ENCODE results near the gene CFAP206.

CFAP206 gene, protein sequence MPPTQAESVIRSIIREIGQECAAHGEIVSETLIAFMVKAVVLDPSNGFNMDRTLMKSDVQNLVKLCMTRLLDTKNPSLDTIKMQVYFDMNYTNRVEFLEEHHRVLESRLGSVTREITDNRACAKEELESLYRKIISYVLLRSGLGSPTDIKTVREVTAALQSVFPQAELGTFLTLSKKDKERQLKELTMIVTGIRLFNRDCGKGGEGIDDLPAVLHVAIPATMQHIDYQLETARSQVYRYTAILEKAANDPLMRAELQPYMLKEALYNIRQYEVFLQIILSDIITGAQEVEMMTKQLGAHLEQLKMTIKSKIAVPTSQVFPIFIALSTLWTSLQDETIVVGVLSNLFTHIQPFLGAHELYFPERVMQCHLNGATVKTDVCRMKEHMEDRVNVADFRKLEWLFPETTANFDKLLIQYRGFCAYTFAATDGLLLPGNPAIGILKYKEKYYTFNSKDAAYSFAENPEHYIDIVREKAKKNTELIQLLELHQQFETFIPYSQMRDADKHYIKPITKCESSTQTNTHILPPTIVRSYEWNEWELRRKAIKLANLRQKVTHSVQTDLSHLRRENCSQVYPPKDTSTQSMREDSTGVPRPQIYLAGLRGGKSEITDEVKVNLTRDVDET

DNA sequence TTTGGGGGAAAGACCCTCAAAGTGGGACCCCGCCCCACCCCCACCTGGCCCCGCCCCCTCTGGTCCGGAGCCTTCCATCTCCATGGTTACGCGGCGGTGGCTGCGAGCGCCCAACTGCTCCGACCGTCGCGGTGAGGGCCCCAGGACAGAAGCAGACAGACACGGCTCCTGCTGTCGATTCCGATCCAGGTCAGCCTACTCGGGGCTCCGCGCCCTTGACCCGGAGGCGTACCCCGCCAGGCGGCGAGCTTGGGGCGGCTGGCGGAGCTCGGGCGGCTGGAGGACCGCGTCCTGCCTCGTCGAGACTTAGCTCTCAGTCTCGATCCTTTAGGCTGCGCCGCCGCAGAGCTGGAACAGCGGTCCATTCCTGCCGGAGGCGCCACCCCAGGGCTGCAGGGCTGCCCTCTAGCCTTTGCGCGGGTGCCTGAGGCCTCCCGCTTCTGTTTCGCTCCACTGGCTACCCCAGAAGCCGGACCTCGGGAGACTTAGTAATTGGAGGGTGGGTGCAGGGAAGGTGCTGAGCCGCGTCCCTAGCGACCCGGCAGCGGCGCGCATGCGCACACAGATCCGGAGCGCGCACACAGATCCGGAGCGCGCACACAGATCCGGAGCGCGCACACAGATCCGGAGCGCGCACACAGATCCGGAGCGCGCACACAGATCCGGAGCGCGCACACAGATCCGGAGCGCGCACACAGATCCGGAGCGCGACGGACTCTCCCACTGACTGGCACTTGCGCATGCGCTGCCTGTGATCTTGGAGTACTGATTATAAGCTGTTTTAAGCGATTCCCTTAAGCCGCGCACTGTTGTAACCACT lies at the start of gene CFAP206:
TSS of gene CFAP206 (plus strand) at position 72 of the 820 bp plus-strand sequence. CDS start 1,868 bp downstream, outside the sequence.
- ChIA-PET CTCF (interaction anchor here (0.5 to 1.6 kb wide), 6 partner anchors 15 to 387 kb away, joined by 3 to 6 read pairs (median 4); partner anchors contain the start of gene SMIM8), POLR2A (interaction anchor here (0.7 to 1.7 kb wide), 6 partner anchors 28 to 238 kb away, joined by 3 to 11 read pairs (median 4); partner anchors contain the start of genes ORC3, RARS2, SLC35A1 and SMIM8)
- Histone ChIP-seq H3K36me3 (ENCODE audit: control insufficient read depth in 2 of 2, insufficient read depth in 1 of 2, low read length in 2 of 2) (no peaks in the 10 kb centered on the region), H3K27ac (ENCODE audit: extremely low read depth, low read depth, low read length) (peak within 1 kb of the TSS; percentile 58), H3K9me3 (ENCODE audit: control insufficient read depth, insufficient read depth, low read depth, low read length) (no peaks in the 10 kb centered on the region), H3K4me1 (ENCODE audit: control insufficient read depth, insufficient read depth, low read length) (0 out of 2 replicates have a peak, but pooled peaks cover 3% of the 10 kb centered on the region), H3K4me3 (ENCODE audit: low read depth, low read length) (peak within 1 kb of the TSS; percentile 94)
- TF ChIP-seq ZEB2 (tag by site-specific recombination; IDR thresholded peaks at IDR 0.05) = peak; percentile 75
- TF ChIP-seq ZNF600 (tag by site-specific recombination; IDR thresholded peaks at IDR 0.05) = peak; percentile 97
- TF ChIP-seq ZNF501 (tag by site-specific recombination; IDR thresholded peaks at IDR 0.05) = 0 out of 2 replicates have a peak, but pooled peaks have one; percentile 62
- TF ChIP-seq ZNF654 (tag by site-specific recombination; IDR thresholded peaks at IDR 0.05; ENCODE audit: low read depth) = no peak
- peak; percentile 56; the same call in 1 of the 2 replicates for TF ChIP-seq KLF9 (tag by site-specific recombination; IDR thresholded peaks at IDR 0.05; ENCODE audit: low read depth)
- no peak for TF ChIP-seq ZNF112 (tag by site-specific recombination; IDR thresholded peaks at IDR 0.05)
- peak; percentile 48; the same call in 1 of the 2 replicates for TF ChIP-seq KLF8 (tag by site-specific recombination; IDR thresholded peaks at IDR 0.05)
- TF ChIP-seq ZNF791 (tag by site-specific recombination; IDR thresholded peaks at IDR 0.05) = no peak
- TF ChIP-seq YY2 (tag by site-specific recombination; IDR thresholded peaks at IDR 0.05) = no peak
- TF ChIP-seq HOXC10 (CRISPR knock-in tag; IDR thresholded peaks at IDR 0.05) = no peak
- 0 out of 2 replicates have a peak, but pooled peaks have one; percentile 39 for TF ChIP-seq ZNF24 (tag by site-specific recombination; IDR thresholded peaks at IDR 0.05)
- TF ChIP-seq ZNF221 (tag by site-specific recombination; IDR thresholded peaks at IDR 0.05; ENCODE audit: borderline replicate concordance) = no peak
- peak; percentile 77 for TF ChIP-seq SP7 (tag by site-specific recombination; IDR thresholded peaks at IDR 0.05)
- peak; percentile 91 for TF ChIP-seq ZNF423 (tag by site-specific recombination; IDR thresholded peaks at IDR 0.05)
- TF ChIP-seq ZNF335 (tag by site-specific recombination; conservative IDR thresholded peaks at IDR 0.05) = peak; percentile 95
- TF ChIP-seq ZNF660 (tag by site-specific recombination; IDR thresholded peaks at IDR 0.05) = peak; percentile 48; the same call in 1 of the 2 replicates
- TF ChIP-seq ZNF239 (tag by site-specific recombination; IDR thresholded peaks at IDR 0.05) = no peak
- no peak for TF ChIP-seq ZNF792 (tag by site-specific recombination; IDR thresholded peaks at IDR 0.05)
- peak; percentile 48 for TF ChIP-seq SP2 (tag by site-specific recombination; IDR thresholded peaks at IDR 0.05)
- no peak for TF ChIP-seq ZNF510 (tag by site-specific recombination; IDR thresholded peaks at IDR 0.05; ENCODE audit: insufficient replicate concordance)
- TF ChIP-seq, protein P1, sequence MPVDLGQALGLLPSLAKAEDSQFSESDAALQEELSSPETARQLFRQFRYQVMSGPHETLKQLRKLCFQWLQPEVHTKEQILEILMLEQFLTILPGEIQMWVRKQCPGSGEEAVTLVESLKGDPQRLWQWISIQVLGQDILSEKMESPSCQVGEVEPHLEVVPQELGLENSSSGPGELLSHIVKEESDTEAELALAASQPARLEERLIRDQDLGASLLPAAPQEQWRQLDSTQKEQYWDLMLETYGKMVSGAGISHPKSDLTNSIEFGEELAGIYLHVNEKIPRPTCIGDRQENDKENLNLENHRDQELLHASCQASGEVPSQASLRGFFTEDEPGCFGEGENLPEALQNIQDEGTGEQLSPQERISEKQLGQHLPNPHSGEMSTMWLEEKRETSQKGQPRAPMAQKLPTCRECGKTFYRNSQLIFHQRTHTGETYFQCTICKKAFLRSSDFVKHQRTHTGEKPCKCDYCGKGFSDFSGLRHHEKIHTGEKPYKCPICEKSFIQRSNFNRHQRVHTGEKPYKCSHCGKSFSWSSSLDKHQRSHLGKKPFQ (tag by site-specific recombination; IDR thresholded peaks at IDR 0.05) = no peak
- peak; percentile 63; the same call in 1 of the 2 replicates for TF ChIP-seq ZNF610 (tag by site-specific recombination; IDR thresholded peaks at IDR 0.05; ENCODE audit: borderline replicate concordance)
- peak; percentile 22; the same call in 1 of the 2 replicates for TF ChIP-seq ZNF324 (tag by site-specific recombination; IDR thresholded peaks at IDR 0.05)
- peak; percentile 25; the same call in 1 of the 2 replicates for TF ChIP-seq GLI4 (tag by site-specific recombination; IDR thresholded peaks at IDR 0.05)
- TF ChIP-seq HOXD13 (CRISPR knock-in tag; IDR thresholded peaks at IDR 0.05; ENCODE audit: borderline replicate concordance) = no peak
- 0 out of 2 replicates have a peak, but pooled peaks have one; percentile 63 for TF ChIP-seq ZBTB48 (tag by site-specific recombination; IDR thresholded peaks at IDR 0.05)
- peak; percentile 43; the same call in 1 of the 2 replicates for TF ChIP-seq ZNF629 (tag by site-specific recombination; IDR thresholded peaks at IDR 0.05)
- peak; percentile 90 for TF ChIP-seq ZBTB20 (tag by site-specific recombination; IDR thresholded peaks at IDR 0.05)
- TF ChIP-seq, protein P2, sequence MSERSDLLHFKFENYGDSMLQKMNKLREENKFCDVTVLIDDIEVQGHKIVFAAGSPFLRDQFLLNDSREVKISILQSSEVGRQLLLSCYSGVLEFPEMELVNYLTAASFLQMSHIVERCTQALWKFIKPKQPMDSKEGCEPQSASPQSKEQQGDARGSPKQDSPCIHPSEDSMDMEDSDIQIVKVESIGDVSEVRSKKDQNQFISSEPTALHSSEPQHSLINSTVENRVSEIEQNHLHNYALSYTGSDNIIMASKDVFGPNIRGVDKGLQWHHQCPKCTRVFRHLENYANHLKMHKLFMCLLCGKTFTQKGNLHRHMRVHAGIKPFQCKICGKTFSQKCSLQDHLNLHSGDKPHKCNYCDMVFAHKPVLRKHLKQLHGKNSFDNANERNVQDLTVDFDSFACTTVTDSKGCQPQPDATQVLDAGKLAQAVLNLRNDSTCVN (tag by site-specific recombination; optimal IDR thresholded peaks at IDR 0.05) = peak; percentile 99
- TF ChIP-seq ZNF561 (tag by site-specific recombination; IDR thresholded peaks at IDR 0.05; ENCODE audit: borderline replicate concordance) = peak; percentile 59; the same call in 1 of the 2 replicates
- TF ChIP-seq, protein P3, sequence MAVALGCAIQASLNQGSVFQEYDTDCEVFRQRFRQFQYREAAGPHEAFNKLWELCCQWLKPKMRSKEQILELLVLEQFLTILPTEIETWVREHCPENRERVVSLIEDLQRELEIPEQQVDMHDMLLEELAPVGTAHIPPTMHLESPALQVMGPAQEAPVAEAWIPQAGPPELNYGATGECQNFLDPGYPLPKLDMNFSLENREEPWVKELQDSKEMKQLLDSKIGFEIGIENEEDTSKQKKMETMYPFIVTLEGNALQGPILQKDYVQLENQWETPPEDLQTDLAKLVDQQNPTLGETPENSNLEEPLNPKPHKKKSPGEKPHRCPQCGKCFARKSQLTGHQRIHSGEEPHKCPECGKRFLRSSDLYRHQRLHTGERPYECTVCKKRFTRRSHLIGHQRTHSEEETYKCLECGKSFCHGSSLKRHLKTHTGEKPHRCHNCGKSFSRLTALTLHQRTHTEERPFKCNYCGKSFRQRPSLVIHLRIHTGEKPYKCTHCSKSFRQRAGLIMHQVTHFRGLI (tag by site-specific recombination; IDR thresholded peaks at IDR 0.05) = peak; percentile 97

All from HEK293 (cell line).